ENCODE measurements around the gene RNF168. TPM values are rescaled to one million over a fixed set of nuclear protein-coding genes. Genes with fewer than 3 reads are reported as not detected.
"Not testable (repeated sequence)": the region's sequence is repeated elsewhere in the genome, so short reads cannot be mapped to it uniquely, and the experiment has no call there.

RNF168 gene
- polyA plus RNA-seq, 1 donor = 11.4 TPM

DNA sequence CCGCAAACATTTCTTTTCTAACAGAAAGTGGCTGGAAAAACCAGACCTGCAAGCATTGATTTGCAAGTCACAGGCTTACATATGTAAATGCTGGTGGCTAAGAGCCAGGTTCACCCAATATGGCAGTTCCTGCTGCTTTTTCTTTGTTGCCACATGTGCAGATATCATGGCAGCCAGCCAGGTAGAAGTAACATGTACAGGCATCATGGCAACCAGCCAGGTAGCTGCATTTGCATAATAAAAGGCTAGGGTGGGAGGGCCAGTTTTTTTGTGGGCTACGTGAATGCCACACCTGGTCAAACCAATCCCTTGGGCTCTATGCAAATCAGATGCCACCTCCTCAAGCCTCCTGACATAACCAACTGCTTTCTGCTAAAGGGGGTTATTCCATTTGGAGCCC is 14.4 kb upstream of the RNF168 start:
- WGBS (ENCODE audit: insufficient coverage, low lambda C conversion rate) = no CpG with 5 or more reads among the region's 2 CpGs
- Histone ChIP-seq H3K4me1 (ENCODE audit: control insufficient read depth, insufficient read depth, low read length) (no peaks in the 10 kb centered on the region), H3K4me3 (ENCODE audit: low read length) (no peak overlapping the region), H3K36me3 (ENCODE audit: control insufficient read depth, insufficient read depth, low read length) (no peaks in the 10 kb centered on the region), H3K27me3 (ENCODE audit: control insufficient read depth, insufficient read depth, low read length) (no peaks in the 10 kb centered on the region), H3K9me3 (ENCODE audit: control insufficient read depth, low read depth, low read length) (peaks cover 23% of the 10 kb centered on the region), H3K27ac (ENCODE audit: low read length) (no peak overlapping the region)
- no peak for DNase-seq

DNA sequence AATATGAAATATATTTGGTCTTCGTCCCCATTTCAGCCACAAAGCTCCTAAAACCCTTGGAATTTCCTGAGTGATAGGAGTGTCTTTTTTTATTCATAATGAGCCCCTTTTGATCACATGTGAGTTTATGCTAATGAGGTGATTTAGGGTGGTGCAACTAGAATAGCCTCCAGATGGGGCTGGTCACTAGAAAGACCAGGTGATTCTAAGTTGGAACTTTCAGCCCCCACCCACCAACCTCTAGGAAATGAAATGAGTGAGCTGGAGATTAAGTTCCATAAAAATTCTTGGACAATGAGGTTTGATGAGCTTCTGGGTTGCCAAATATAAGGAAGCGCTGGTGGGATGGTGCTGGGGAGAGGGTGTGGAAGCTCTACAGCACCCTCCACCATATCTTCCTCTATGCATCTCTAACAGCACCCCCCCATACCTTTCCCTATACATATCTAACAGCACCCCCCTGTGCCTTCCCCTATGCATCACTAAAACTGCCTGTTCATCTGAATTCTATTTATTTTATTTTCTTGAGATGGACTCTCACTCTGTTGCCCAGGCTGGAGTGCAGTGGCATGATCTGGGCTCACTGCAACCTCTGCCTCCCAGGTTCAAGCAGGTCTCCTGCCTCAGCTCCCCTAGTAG is 13.7 kb upstream of the RNF168 start:
- Histone ChIP-seq H3K4me3 (ENCODE audit: low read length) (no peak overlapping the region), H3K9me3 (ENCODE audit: control insufficient read depth, low read depth, low read length) (peaks cover 23% of the 10 kb centered on the region), H3K27ac (ENCODE audit: low read length) (no peak overlapping the region), H3K27me3 (ENCODE audit: control insufficient read depth, insufficient read depth, low read length) (no peaks in the 10 kb centered on the region), H3K4me1 (ENCODE audit: control insufficient read depth, insufficient read depth, low read length) (no peaks in the 10 kb centered on the region), H3K36me3 (ENCODE audit: control insufficient read depth, insufficient read depth, low read length) (no peaks in the 10 kb centered on the region)
- no peak for DNase-seq
- WGBS (ENCODE audit: insufficient coverage, low lambda C conversion rate) = no CpG with 5 or more reads among the region's 2 CpGs

DNA sequence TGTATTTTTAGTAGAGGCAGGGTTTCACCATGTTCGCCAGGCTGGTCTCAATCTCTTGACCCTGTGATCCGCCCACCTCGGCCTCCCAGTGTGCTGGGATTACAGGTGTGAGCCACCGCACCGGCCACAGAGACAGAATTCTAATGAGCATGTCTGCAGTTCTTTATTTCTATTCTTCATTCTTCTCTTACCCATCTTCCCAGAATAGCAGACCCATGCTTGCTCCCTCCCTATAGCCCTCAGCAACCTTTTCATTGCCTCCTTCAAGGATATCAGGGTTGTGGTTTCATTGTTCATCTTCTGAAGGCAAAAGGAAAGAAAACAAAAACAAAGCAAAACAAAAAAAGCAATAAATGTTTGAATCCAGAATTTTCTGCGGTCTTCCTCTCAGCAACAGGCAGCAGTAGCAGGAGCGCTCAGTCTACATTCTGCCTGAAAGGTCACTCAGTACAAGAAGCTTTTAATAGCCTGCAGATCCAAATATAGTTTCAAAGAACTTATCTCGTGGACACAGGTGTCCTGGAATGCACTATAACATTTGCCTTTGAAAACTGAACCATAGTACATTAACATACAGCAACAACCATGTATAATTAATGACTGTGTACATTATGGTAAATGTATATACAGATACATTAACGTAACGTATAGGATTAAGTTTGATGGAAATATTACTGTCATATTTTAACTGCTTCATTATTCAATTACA is 11.5 kb upstream of the RNF168 start, which contains the start of gene SMCO1:
Gene SMCO1, minus strand, starts transcription at position 434 of the 709 bp plus-strand sequence. Its CDS starts 137 bp downstream, at position 297.
- WGBS (ENCODE audit: insufficient coverage, low lambda C conversion rate) = 100% methylated on average over 1 of the region's 10 CpGs
- Histone ChIP-seq H3K4me1 (ENCODE audit: control insufficient read depth, insufficient read depth, low read length) (no peaks in the 10 kb centered on the region), H3K27me3 (ENCODE audit: control insufficient read depth, insufficient read depth, low read length) (no peaks in the 10 kb centered on the region), H3K4me3 (ENCODE audit: low read length) (no peak within 1 kb of the TSS), H3K9me3 (ENCODE audit: control insufficient read depth, low read depth, low read length) (peaks cover 20% of the 10 kb centered on the region), H3K36me3 (ENCODE audit: control insufficient read depth, insufficient read depth, low read length) (no peaks in the 10 kb centered on the region), H3K27ac (ENCODE audit: low read length) (no peak within 1 kb of the TSS)
- no peak for DNase-seq

DNA sequence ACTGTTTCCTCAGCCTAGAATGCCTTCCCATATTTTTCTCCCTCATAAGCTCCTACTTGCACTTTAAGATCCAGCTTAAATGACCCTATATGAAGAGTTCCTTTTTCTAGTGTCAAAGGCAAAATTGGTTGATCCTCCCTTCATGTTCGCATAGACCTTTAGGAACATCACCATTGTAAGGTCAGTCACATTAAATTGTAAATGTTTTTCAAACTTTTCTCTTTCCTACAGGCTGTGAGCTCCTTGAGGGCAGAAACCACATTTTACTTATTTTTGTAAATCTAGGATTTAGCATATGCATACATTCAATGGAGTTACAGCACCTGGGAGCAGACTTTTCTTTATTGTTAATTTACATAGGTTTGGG is 10.8 kb upstream of the RNF168 start:
- H3K9me3 ChIP-seq (ENCODE audit: control insufficient read depth, low read depth, low read length) = peaks cover 15% of the 10 kb centered on the region
- 100% methylated on average over 1 of the region's 1 CpG for WGBS (ENCODE audit: insufficient coverage, low lambda C conversion rate)

DNA sequence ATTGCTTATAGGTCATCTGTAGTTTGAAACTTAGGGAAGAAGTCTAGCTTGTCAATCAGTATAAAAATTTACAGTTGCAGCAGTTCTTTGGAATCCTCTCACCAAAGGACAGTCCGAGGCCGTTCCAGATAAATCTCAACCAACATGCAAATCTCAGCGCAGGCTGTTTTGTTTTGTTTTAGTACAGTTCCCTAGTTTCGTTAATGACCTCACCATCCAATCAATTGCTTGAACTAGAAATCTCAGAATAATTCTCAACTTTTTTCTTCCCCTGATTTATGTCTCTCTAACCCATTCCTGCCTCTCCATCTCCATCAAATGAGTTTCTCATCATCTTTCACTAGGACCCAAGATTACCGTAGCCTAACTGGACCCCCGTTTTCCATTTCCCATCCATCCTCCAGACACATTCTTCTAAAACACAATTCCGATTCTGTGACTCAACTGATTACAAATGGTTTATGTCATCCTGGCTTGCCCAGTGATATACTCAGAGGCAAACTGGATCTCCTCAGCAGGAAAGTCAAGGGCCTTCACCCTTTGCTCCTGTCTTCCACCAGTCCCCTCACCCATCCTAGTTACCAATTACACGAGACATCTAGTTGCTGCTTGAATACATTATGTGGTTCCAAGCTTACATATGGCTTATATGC is 10.3 kb upstream of the RNF168 start:
- peaks cover 15% of the 10 kb centered on the region for H3K9me3 ChIP-seq (ENCODE audit: control insufficient read depth, low read depth, low read length)
- 82% methylated on average over 3 of the region's 8 CpGs for WGBS (ENCODE audit: insufficient coverage, low lambda C conversion rate)
- no peak overlapping the region for H3K4me3 ChIP-seq (ENCODE audit: low read length)
- DNase-seq = no peak
- H3K4me1 ChIP-seq (ENCODE audit: control insufficient read depth, insufficient read depth, low read length) = no peaks in the 10 kb centered on the region
- no peak overlapping the region for H3K27ac ChIP-seq (ENCODE audit: low read length)
- no peaks in the 10 kb centered on the region for H3K36me3 ChIP-seq (ENCODE audit: control insufficient read depth, insufficient read depth, low read length)
- H3K27me3 ChIP-seq (ENCODE audit: control insufficient read depth, insufficient read depth, low read length) = no peaks in the 10 kb centered on the region

More for the DNA sequence above, 10.8 kb upstream of the RNF168 start:
- H3K4me3 ChIP-seq (ENCODE audit: low read length) = no peak overlapping the region
- H3K4me1 ChIP-seq (ENCODE audit: control insufficient read depth, insufficient read depth, low read length) = no peaks in the 10 kb centered on the region
- H3K27ac ChIP-seq (ENCODE audit: low read length) = no peak overlapping the region
- no peaks in the 10 kb centered on the region for H3K27me3 ChIP-seq (ENCODE audit: control insufficient read depth, insufficient read depth, low read length)
- H3K36me3 ChIP-seq (ENCODE audit: control insufficient read depth, insufficient read depth, low read length) = no peaks in the 10 kb centered on the region
- DNase-seq = no peak

DNA sequence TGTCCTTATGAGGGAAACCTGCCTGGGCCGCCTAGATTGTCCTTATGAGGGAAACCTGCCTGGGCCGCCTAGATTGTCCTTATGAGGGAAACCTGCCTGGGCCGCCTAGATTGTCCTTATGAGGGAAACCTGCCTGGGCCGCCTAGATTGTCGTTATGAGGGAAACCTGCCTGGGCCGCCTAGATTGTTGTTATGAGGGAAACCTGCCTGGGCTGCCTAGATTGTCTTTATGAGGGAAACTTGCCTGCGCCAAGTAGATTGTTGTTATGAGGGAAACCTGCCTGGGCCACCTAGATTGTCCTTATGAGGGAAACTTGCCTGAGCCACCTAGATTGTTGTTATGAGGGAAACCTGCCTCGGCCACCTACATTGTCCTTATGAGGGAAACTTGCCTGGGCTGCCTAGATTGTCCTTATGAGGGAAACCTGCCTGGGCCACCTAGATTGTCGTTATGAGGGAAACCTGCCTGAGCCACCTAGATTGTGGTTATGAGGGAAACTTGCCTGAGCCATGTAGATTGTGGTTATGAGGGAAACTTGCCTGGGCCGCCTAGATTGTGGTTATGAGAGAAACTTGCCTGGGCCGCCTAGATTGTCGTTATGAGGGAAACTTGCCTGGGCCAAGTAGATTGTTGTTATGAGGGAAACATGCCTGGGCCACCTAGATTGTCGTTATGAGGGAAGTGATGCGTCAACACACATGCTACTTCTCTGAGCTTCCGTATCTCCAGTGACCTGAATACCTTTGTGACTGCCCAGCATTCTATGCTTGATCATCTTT is 8.3 kb upstream of the RNF168 start:
- not testable (repeated sequence) for H3K9me3 ChIP-seq (ENCODE audit: control insufficient read depth, low read depth, low read length); H3K27me3 ChIP-seq (ENCODE audit: control insufficient read depth, insufficient read depth, low read length); H3K36me3 ChIP-seq (ENCODE audit: control insufficient read depth, insufficient read depth, low read length); DNase-seq; H3K27ac ChIP-seq (ENCODE audit: low read length); H3K4me1 ChIP-seq (ENCODE audit: control insufficient read depth, insufficient read depth, low read length); H3K4me3 ChIP-seq (ENCODE audit: low read length)
- no CpG with 5 or more reads among the region's 15 CpGs for WGBS (ENCODE audit: insufficient coverage, low lambda C conversion rate)

DNA sequence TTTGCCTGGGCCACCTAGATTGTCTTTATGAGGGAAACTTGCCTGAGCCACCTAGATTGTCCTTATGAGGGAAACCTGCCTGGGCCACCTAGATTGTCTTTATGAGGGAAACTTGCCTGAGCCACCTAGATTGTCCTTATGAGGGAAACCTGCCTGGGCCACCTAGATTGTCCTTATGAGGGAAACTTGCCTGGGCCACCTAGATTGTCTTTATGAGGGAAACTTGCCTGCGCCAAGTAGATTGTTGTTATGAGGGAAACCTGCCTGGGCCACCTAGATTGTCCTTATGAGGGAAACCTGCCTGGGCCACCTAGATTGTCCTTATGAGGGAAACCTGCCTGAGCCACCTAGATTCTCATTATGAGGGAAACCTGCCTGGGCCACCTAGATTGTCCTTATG is 7.5 kb upstream of the RNF168 start:
- H3K27ac ChIP-seq (ENCODE audit: low read length); H3K36me3 ChIP-seq (ENCODE audit: control insufficient read depth, insufficient read depth, low read length); H3K9me3 ChIP-seq (ENCODE audit: control insufficient read depth, low read depth, low read length); DNase-seq; H3K4me1 ChIP-seq (ENCODE audit: control insufficient read depth, insufficient read depth, low read length); H3K27me3 ChIP-seq (ENCODE audit: control insufficient read depth, insufficient read depth, low read length); H3K4me3 ChIP-seq (ENCODE audit: low read length): not testable (repeated sequence)
- WGBS (ENCODE audit: insufficient coverage, low lambda C conversion rate) = no CpG with 5 or more reads among the region's 1 CpG

DNA sequence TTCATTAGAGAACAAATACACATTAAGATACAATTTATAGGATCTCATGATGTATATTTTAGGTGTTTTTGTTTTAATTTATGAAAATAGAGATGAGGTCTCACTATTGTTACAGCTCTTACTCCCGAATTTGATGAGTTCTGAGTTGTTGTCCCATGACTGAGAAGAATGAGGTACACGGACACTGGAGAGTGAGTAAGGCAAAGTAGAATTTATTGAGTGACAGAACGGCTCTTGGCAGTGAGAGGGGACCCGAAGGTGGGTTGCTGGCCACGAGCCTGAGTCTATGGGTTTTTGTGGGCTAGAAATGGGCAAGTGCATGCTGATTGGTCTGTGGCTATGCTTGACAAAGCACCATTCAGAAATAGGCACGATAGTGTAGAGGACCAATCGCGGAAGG is 3.1 kb upstream of the RNF168 start:
- no peak for DNase-seq
- no peak overlapping the region for H3K27ac ChIP-seq (ENCODE audit: low read length)
- H3K36me3 ChIP-seq (ENCODE audit: control insufficient read depth, insufficient read depth, low read length) = peaks cover 4% of the 10 kb centered on the region
- H3K4me3 ChIP-seq (ENCODE audit: low read length) = no peak overlapping the region
- no peaks in the 10 kb centered on the region for H3K27me3 ChIP-seq (ENCODE audit: control insufficient read depth, insufficient read depth, low read length)
- peaks cover 3% of the 10 kb centered on the region for H3K4me1 ChIP-seq (ENCODE audit: control insufficient read depth, insufficient read depth, low read length)
- H3K9me3 ChIP-seq (ENCODE audit: control insufficient read depth, low read depth, low read length) = peaks cover 3% of the 10 kb centered on the region
- 100% methylated on average over 3 of the region's 8 CpGs for WGBS (ENCODE audit: insufficient coverage, low lambda C conversion rate)

DNA sequence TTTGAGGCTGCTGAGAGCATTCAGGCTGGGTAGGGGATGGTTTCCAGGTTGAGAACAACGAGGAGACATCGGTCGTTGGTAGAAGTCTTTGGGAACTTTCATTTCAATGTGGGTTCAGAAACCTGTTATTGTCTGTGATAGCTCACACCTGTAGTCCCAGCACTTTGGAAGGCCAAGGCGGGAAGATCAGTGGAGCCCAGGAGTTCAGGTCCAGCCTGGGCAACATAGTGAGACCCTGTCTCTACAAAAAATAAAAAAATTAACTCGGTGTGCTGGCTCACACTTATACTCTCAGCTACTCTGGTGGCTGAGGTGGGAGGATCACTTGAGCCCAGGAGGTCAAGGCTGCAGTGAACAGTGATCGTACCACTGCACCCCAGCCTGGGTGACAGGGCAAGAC is 988 bp upstream of the RNF168 start:
- WGBS (ENCODE audit: insufficient coverage, low lambda C conversion rate) = no CpG with 5 or more reads among the region's 6 CpGs
- no peak for DNase-seq

DNA sequence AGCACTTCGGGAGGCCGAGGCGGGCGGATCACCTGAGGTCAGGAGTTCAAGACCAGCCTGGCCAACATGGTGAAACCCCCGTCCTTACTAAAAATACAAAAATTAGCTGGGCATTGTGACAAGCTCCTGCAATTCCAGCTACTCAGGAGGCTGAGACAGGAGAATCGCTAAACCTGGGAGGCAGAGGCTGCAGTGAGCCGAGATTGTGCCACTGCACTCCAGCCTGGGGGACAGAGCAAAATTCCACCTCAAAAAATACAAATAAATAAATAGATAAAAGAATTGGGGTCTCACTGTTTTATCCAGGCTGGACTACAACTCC is 470 bp upstream of the RNF168 start:
- DNase-seq; H3K9me3 ChIP-seq (ENCODE audit: control insufficient read depth, low read depth, low read length); H3K4me1 ChIP-seq (ENCODE audit: control insufficient read depth, insufficient read depth, low read length); H3K27me3 ChIP-seq (ENCODE audit: control insufficient read depth, insufficient read depth, low read length); H3K36me3 ChIP-seq (ENCODE audit: control insufficient read depth, insufficient read depth, low read length): not testable (repeated sequence)
- peak overlapping the region; percentile 95 for H3K27ac ChIP-seq (ENCODE audit: low read length)
- no CpG with 5 or more reads among the region's 7 CpGs for whole genome bisulfite sequencing (ENCODE audit: insufficient coverage, low lambda C conversion rate)
- H3K4me3 ChIP-seq (ENCODE audit: low read length) = peak overlapping the region; percentile 76

More for the DNA sequence above, 988 bp upstream of the RNF168 start:
- Histone ChIP-seq H3K4me3 (ENCODE audit: low read length) (no peak overlapping the region), H3K27ac (ENCODE audit: low read length) (no peak overlapping the region), H3K9me3 (ENCODE audit: control insufficient read depth, low read depth, low read length) (peaks cover 3% of the 10 kb centered on the region), H3K36me3 (ENCODE audit: control insufficient read depth, insufficient read depth, low read length) (peaks cover 4% of the 10 kb centered on the region), H3K27me3 (ENCODE audit: control insufficient read depth, insufficient read depth, low read length) (no peaks in the 10 kb centered on the region), H3K4me1 (ENCODE audit: control insufficient read depth, insufficient read depth, low read length) (peaks cover 7% of the 10 kb centered on the region)

All from large intestine (tissue), 3 donors.